Right atrium auricular region (tissue), 2 donors: ENCODE data around the gene PRPF19. TPM values are rescaled to one million over a fixed set of nuclear protein-coding genes. Genes with fewer than 3 reads are reported as not detected.
A peak's percentile ranks its signal among the peaks of the same experiment; 100 is the strongest.

Experiments
- DNase-seq: peaks from one replicate; pipeline ENCODE4 v3.0.0-alpha.2; 2019; ENCODE audit warnings: low spot score
- H3K27ac ChIP-seq, 2 donors: fragments of 200-600 bp; sonication (generic); 1 replicate in 1 of 2; 2 replicates in 1 of 2; pipeline ENCODE4 v1.5.1; 2016 to 2019
- H3K27me3 ChIP-seq, 2 donors: fragments of 200-600 bp; sonication (generic); one replicate each; pipeline versions ENCODE4 v1.5.1 to v1.6.0; 2017 to 2019
- H3K36me3 ChIP-seq: fragments of 200-600 bp; sonication (generic); one replicate; pipeline ENCODE4 v1.5.1; 2016
- H3K4me1 ChIP-seq, 2 donors: fragments of 200-600 bp; sonication (generic); one replicate each; pipeline versions ENCODE4 v1.5.1 to v1.6.0; 2017 to 2019
- H3K4me3 ChIP-seq, 2 donors: fragments of 200-600 bp; sonication (generic); 1 replicate in 1 of 2; 2 replicates in 1 of 2; pipeline ENCODE4 v1.5.1; 2017 to 2019; ENCODE audit warnings: mild to moderate bottlenecking in 1 of 2, moderate library complexity in 1 of 2
- H3K9me3 ChIP-seq, 2 donors: fragments of 200-600 bp; sonication (generic); one replicate each; pipeline ENCODE4 v1.5.1; 2019
- total RNA-seq, 2 donors: library from RNA; depleted of rRNA; stranded (reverse); fragments of >200 nt; gene quantifications; one replicate each; pipeline ENCODE4 v1.1.0, GENCODE V29; 2016
- TF ChIP-seq, protein P1 (sequence below), 2 donors: fragments of 200-600 bp; sonication (generic); IDR thresholded peaks; one replicate each; pipeline ENCODE4 v1.5.1; 2019; ENCODE audit warnings: antibody characterized with exemption in 2 of 2

PRPF19 gene
- total RNA-seq, 2 donors from 2014 or later, result 20.3 to 46.2 TPM

DNA sequence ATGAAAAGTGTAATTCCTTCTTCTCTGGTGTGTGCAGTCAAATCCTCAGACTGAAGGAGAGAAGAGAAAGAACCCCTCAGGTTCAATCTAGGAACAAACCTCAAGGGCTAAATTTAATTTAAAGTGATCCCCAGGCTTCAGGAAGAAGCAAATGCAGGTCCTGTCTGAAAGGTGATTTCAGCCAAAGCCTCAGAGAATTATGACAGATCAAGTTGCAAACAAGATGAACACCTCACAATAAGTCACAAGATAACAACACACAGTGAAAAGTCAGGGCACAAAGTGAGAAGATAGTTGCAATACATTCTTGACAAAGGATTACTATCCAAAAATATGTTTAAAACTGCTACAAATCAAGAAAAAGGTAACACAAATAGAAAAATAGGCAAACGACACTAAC is 27.3 kb downstream of the PRPF19 start:
- DNase-seq, result no peak
- Histone ChIP-seq H3K27ac (no peak overlapping the region), H3K4me3 (no peak overlapping the region), H3K36me3 (peaks cover 7% of the 10 kb centered on the region), H3K9me3 (no peaks in the 10 kb centered on the region), H3K27me3 (no peaks in the 10 kb centered on the region), H3K4me1 (peaks cover 0 to 6% of the 10 kb centered on the region in 2 donors)
- TF ChIP-seq, protein P1, sequence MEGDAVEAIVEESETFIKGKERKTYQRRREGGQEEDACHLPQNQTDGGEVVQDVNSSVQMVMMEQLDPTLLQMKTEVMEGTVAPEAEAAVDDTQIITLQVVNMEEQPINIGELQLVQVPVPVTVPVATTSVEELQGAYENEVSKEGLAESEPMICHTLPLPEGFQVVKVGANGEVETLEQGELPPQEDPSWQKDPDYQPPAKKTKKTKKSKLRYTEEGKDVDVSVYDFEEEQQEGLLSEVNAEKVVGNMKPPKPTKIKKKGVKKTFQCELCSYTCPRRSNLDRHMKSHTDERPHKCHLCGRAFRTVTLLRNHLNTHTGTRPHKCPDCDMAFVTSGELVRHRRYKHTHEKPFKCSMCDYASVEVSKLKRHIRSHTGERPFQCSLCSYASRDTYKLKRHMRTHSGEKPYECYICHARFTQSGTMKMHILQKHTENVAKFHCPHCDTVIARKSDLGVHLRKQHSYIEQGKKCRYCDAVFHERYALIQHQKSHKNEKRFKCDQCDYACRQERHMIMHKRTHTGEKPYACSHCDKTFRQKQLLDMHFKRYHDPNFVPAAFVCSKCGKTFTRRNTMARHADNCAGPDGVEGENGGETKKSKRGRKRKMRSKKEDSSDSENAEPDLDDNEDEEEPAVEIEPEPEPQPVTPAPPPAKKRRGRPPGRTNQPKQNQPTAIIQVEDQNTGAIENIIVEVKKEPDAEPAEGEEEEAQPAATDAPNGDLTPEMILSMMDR (IDR thresholded peaks at IDR 0.05), result no peak

DNA sequence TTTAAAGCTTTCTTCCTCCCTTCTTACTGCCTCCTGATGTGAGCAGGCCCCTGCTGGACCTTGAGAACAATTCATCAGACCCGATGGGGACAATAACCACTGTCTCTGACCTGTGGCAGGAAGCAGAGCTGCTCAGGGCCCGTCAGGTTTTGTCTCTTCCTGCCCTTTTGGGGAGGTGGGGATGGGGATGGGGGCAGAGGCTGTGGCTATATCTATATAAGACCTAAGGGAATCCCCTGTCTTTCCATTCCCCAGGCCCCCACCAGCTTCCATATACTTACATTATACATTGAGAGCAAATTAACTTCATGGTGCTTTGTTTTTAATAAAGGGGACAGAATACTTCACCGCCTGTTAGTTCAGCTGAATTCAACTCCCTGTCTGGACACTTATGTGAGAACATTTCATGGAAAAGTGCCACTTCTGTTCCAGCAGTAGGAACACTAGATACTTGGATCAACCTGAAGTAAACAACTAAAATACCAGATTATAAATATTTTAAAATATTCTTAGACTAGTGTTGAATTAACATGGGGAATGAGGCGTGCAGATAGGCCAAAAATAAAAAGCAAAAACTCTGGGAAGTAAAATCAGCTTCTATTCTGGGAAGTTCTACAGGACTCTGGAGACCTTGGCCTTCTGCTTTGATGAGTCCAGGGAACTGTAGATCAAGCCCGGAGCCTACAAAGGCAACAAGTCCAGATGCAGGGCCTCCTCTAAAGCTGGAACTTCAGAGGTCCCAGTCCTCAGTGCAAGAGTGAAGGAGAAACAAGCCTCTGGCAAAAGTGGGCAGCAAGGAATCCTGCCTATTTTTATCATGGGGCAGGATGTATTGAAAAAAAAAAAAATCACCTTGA is 27.9 kb downstream of the PRPF19 start:
- Histone ChIP-seq H3K36me3 (peaks cover 7% of the 10 kb centered on the region), H3K27me3 (no peaks in the 10 kb centered on the region), H3K4me3 (no peak overlapping the region), H3K4me1 (peaks cover 0 to 9% of the 10 kb centered on the region in 2 donors), H3K27ac (peak overlapping the region; percentile 22 to 42), H3K9me3 (no peaks in the 10 kb centered on the region)
- TF ChIP-seq, protein P1 (IDR thresholded peaks at IDR 0.05), result no peak
- DNase-seq, result no peak

DNA sequence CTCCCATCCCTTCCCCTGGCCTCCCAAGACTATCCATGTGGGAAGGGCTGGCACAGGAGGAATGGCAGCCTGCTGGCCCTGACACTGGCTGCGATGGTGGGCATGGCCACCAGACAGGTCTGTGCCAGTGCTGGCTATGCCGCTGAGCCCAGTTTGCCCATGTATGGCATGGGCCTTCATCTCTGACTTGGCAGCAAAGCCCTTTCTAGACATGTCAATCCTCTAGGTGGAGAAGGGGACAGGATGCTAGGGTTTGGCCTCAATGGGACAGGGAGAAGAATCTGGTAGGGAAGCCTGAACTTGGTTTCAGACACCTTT is 30.3 kb downstream of the PRPF19 start:
- H3K9me3 ChIP-seq, result no peaks in the 10 kb centered on the region
- no peaks in the 10 kb centered on the region for H3K27me3 ChIP-seq
- TF ChIP-seq, protein P1 (IDR thresholded peaks at IDR 0.05), result no peak
- H3K36me3 ChIP-seq, result peaks cover 7% of the 10 kb centered on the region
- H3K27ac ChIP-seq, result no peak overlapping the region
- H3K4me3 ChIP-seq, result no peak overlapping the region
- peaks cover 0 to 33% of the 10 kb centered on the region in 2 donors for H3K4me1 ChIP-seq
- no peak for DNase-seq

DNA sequence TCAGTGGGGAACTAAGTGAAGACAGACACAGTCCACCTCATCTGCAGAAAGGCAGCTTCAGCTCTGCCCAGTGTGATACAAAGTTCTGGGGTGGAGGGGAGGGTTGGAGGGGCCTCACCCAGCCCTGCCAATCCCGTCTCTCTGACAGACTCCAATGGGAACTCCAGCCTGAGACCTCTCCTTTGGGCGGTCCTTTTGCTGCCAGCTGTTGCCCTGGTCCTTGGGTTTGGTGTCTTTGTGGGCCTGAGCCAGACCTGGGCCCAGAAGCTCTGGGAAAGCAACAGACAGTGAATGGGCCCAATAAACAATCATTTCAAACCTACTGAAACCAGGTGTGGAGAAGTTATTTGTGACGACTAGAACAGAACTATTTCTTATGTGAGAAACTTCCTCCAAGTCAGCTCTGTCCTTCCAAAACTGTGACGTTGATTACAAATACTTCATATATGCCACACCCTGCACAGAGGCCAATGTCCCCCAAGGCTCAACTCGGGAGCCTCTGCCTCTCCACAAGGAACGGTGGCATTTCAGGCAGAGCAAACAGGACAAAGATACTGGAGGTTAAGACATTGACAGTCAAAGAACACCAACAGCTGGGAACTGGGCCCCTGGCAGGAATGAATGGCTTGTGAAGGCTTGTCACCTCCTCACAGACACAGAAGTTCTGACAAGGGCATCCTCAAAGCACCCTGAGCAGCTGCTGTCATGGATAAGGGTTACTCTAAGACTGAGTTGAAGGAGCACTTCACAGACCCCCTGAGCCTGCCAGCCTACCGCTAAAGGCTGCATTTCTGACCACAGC is 30.8 kb downstream of the PRPF19 start:
- H3K27ac ChIP-seq, result no peak overlapping the region
- H3K36me3 ChIP-seq, result peaks cover 7% of the 10 kb centered on the region
- H3K4me3 ChIP-seq, result no peak overlapping the region
- TF ChIP-seq, protein P1 (IDR thresholded peaks at IDR 0.05), result no peak
- H3K27me3 ChIP-seq, result no peaks in the 10 kb centered on the region
- no peak for DNase-seq
- H3K9me3 ChIP-seq, result no peaks in the 10 kb centered on the region
- peaks cover 0 to 38% of the 10 kb centered on the region in 2 donors for H3K4me1 ChIP-seq

DNA sequence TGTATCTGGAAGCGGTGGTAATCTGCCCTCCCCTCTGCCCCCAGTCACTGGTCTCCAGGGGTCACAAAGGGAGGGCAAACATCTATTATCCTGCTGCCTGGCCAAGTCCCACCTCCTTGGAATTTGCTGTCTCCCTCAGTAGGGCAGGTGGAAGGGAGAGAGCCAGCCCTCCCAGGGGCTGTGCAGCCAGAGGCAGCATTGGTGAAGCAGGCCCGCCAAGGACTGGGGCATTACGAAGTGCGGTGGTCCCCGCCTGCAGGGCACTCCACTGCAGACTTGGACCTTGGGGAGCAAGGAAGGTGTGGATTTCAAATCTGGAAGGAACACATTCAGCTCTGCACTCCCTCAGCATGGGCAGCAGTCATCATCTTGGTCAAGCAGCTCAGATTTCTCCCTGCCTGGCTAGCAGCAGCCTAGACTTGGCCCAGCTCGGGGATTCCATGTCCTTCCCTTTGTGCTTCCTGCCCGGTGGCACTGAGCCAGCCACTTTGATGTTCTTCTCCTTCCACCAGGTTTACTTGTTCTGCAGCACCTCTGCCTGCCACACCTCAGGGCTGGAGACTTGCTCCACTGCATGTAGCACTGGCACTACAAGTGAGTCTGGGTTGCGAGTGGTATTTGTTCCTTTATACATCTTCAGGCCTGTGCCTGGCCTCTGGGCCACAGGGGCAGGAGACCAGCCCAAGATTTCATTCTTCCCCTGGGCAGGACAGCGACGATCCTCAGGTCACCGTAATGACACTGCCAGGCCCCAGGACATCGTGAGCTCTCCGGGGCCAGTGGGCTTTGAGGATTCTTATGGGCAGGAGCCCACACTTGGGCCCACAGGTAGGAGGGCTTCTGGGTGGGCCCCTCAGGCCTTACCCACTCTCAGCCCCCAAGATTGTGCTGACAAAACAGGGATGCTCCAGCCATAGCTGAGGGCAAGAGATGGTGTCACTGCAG is 31.7 kb downstream of the PRPF19 start:
- no peaks in the 10 kb centered on the region for H3K27me3 ChIP-seq
- TF ChIP-seq, protein P1 (IDR thresholded peaks at IDR 0.05), result no peak
- H3K27ac ChIP-seq, result no peak overlapping the region
- no peaks in the 10 kb centered on the region for H3K9me3 ChIP-seq
- H3K36me3 ChIP-seq, result no peaks in the 10 kb centered on the region
- H3K4me3 ChIP-seq, result no peak overlapping the region
- no peak for DNase-seq
- peaks cover 0 to 41% of the 10 kb centered on the region in 2 donors for H3K4me1 ChIP-seq
